Measurements from ENCODE around the gene GABRE.

DNA sequence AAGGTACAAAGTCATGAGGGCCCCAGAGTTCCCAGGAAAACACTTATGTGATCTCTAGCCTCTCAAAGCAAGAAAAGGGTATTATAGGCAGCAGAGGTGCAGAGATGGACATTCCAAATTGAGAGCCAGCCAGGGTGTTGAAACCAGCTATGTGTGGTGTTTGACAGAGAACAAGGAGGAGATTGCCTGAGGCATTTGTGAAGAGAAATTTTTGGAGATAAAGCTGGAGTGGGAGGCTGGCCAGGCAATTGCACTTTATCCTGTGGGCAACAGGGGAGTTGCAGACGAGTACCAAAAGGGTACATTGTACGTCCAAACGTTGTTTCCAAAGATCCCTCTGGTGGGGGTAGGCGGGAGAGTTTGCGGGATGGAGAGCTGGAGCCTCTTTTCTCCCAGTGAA lies 2.5 kb upstream of the GABRE start:
- TF ChIP-seq, protein P1, sequence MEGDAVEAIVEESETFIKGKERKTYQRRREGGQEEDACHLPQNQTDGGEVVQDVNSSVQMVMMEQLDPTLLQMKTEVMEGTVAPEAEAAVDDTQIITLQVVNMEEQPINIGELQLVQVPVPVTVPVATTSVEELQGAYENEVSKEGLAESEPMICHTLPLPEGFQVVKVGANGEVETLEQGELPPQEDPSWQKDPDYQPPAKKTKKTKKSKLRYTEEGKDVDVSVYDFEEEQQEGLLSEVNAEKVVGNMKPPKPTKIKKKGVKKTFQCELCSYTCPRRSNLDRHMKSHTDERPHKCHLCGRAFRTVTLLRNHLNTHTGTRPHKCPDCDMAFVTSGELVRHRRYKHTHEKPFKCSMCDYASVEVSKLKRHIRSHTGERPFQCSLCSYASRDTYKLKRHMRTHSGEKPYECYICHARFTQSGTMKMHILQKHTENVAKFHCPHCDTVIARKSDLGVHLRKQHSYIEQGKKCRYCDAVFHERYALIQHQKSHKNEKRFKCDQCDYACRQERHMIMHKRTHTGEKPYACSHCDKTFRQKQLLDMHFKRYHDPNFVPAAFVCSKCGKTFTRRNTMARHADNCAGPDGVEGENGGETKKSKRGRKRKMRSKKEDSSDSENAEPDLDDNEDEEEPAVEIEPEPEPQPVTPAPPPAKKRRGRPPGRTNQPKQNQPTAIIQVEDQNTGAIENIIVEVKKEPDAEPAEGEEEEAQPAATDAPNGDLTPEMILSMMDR (IDR thresholded peaks at IDR 0.05; ENCODE audit: low read depth, low read length): no peak
- no peak for TF ChIP-seq EZH2phosphoT487 (IDR thresholded peaks at IDR 0.05; ENCODE audit: low read depth)

All from OCI-LY3 (cell line).